BJ (cell line): ENCODE measurements around the gene BASP1. TPM values are rescaled to one million over a fixed set of nuclear protein-coding genes. Genes with fewer than 3 reads are reported as not detected.
A peak's percentile ranks its signal among the peaks of the same experiment; 100 is the strongest.

Source experiments
- CTCF ChIA-PET: fragments of 350-600 bp; formaldehyde crosslinking; extraction: SDS; loops from one replicate; lab custom pipeline; 2021; ENCODE audit warnings: antibody characterized with exemption, inconsistent platforms; lab: Yijun Ruan, JAX
- POLR2A ChIA-PET: fragments of 300-600 bp; sonication (Branson Sonifier 250); formaldehyde crosslinking; extraction: SDS; loops from one replicate; lab custom pipeline; 2021; ENCODE audit warnings: antibody characterized with exemption; lab: Charles Lee
- DNase-seq: peaks from one replicate; pipeline ENCODE4 v3.0.0-alpha.2; 2011; ENCODE audit warnings: low read depth
- H3K27me3 ChIP-seq: 2 replicates; pipeline ENCODE4 v1.6.0; 2011; ENCODE audit warnings: low read length; ENCODE audit not compliant: control insufficient read depth, insufficient read depth
- H3K36me3 ChIP-seq: 2 replicates; pipeline ENCODE4 v1.5.1; 2011; ENCODE audit warnings: low read length; ENCODE audit not compliant: control insufficient read depth, insufficient read depth
- H3K4me3 ChIP-seq: 2 replicates; pipeline ENCODE4 v1.5.1; 2011; ENCODE audit warnings: low read depth, mild to moderate bottlenecking, control low read depth, low read length
- polyA plus RNA-seq: library from polyadenylated mRNA; depleted of rRNA; stranded (reverse); fragments of >200 nt; gene quantifications from 2 replicates; pipeline ENCODE4 v1.2.3, GENCODE V29; 2011
- TF ChIP-seq, protein P1 (sequence below): IDR thresholded peaks from 2 replicates; pipeline ENCODE4 v1.5.1; 2011; ENCODE audit warnings: low read depth, mild to moderate bottlenecking, control low read depth, inconsistent platforms, low read length, moderate library complexity; ENCODE audit not compliant: insufficient read depth

The BASP1 gene
- polyA plus RNA-seq, 1 experiment = 48.7 TPM

GRCh38 chr5:17212996-17213395 is 4.4 kb upstream of the BASP1 start:
- Histone ChIP-seq H3K4me3 (no peak overlapping the region), H3K27me3 (no peaks in the 10 kb centered on the region), H3K36me3 (no peaks in the 10 kb centered on the region)
- ChIA-PET CTCF (interaction anchor here (5.5 kb wide), 1 partner anchor 1092 kb away, joined by 101 read pairs; no protein-coding TSS in a partner anchor), POLR2A (interaction anchor here (0.6 kb wide), 1 partner anchor 630 kb away, joined by 5 read pairs; no protein-coding TSS in a partner anchor)
- TF ChIP-seq, protein P1, sequence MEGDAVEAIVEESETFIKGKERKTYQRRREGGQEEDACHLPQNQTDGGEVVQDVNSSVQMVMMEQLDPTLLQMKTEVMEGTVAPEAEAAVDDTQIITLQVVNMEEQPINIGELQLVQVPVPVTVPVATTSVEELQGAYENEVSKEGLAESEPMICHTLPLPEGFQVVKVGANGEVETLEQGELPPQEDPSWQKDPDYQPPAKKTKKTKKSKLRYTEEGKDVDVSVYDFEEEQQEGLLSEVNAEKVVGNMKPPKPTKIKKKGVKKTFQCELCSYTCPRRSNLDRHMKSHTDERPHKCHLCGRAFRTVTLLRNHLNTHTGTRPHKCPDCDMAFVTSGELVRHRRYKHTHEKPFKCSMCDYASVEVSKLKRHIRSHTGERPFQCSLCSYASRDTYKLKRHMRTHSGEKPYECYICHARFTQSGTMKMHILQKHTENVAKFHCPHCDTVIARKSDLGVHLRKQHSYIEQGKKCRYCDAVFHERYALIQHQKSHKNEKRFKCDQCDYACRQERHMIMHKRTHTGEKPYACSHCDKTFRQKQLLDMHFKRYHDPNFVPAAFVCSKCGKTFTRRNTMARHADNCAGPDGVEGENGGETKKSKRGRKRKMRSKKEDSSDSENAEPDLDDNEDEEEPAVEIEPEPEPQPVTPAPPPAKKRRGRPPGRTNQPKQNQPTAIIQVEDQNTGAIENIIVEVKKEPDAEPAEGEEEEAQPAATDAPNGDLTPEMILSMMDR = no peak
- DNase-seq = no peak

- TF ChIP-seq, protein P1 = no peak
- H3K36me3 ChIP-seq = no peaks in the 10 kb centered on the region
- POLR2A ChIA-PET = no interaction called here
- no peak for DNase-seq
- no peaks in the 10 kb centered on the region for H3K27me3 ChIP-seq
- no peak overlapping the region for H3K4me3 ChIP-seq
- CTCF ChIA-PET = interaction anchor here (0.8 to 5.5 kb wide), 4 partner anchors 10 to 1103 kb away, joined by 3 to 101 read pairs (median 44); no protein-coding TSS in a partner anchor
Measured at GRCh38 chr5:17213938-17214337, 3.5 kb upstream of the BASP1 start.

DNA sequence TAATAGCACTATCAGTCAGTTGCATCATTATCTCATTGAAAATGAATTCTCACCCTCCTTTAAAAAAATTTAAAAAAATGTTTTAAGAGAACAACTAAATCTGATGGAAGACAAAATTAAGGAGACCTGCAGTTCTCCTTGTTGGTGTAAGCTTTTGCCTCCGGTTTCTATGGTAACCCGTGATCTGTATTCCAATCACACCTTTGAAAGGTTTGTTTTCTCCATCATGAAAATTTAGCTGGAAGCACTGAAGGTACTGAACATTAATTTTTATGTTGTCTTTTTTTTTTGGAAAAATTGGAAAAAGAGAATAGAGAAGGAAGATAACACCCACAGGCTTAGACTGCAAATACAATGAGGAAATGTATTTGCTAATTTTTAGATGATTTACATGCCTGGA is 2.5 kb upstream of the BASP1 start:
- Histone ChIP-seq H3K36me3 (no peaks in the 10 kb centered on the region), H3K4me3 (no peak overlapping the region), H3K27me3 (no peaks in the 10 kb centered on the region)
- TF ChIP-seq, protein P1 = no peak
- POLR2A ChIA-PET = no interaction called here
- DNase-seq = no peak
- CTCF ChIA-PET = interaction anchor here (1.3 to 5.5 kb wide), 6 partner anchors 1052 to 1102 kb away, joined by 5 to 101 read pairs (median 44); no protein-coding TSS in a partner anchor

GRCh38 chr5:17215361-17215760 is 2.1 kb upstream of the BASP1 start:
- Histone ChIP-seq H3K36me3 (no peaks in the 10 kb centered on the region), H3K4me3 (no peak overlapping the region), H3K27me3 (no peaks in the 10 kb centered on the region)
- no peak for DNase-seq
- POLR2A ChIA-PET = interaction anchor here (0.7 kb wide), 2 partner anchors 91 to 197 kb away, joined by 3 read pairs; no protein-coding TSS in a partner anchor
- CTCF ChIA-PET = interaction anchor here (0.8 to 5.5 kb wide), 23 partner anchors 10 to 1102 kb away, joined by 3 to 101 read pairs (median 4); no protein-coding TSS in a partner anchor
- TF ChIP-seq, protein P1 = no peak

- CTCF ChIA-PET = interaction anchor here (0.6 to 5.5 kb wide), 44 partner anchors 10 to 1101 kb away, joined by 3 to 101 read pairs (median 4); no protein-coding TSS in a partner anchor
Measured at GRCh38 chr5:17216176-17216973, 1.1 kb upstream of the BASP1 start.

More at GRCh38 chr5:17216176-17216973, 1.1 kb upstream of the BASP1 start:
- Histone ChIP-seq H3K4me3 (peak overlapping the region; percentile 96), H3K27me3 (no peaks in the 10 kb centered on the region), H3K36me3 (no peaks in the 10 kb centered on the region)
- TF ChIP-seq, protein P1 = peak; percentile 82
- POLR2A ChIA-PET = interaction anchor here (0.6 to 1.3 kb wide), 5 partner anchors 90 to 1099 kb away, joined by 3 to 4 read pairs (median 3); no protein-coding TSS in a partner anchor
- no peak for DNase-seq
